Prostate gland (tissue), 2 donors: ENCODE results near the gene PEF1. TPM values are rescaled to one million over a fixed set of nuclear protein-coding genes. Genes with fewer than 3 reads are reported as not detected.

Experiments used
- DNase-seq: peaks from one replicate; pipeline ENCODE4 v3.0.0-alpha.2; 2019; ENCODE audit warnings: low spot score
- H3K27ac ChIP-seq, 2 donors: fragments of 200-600 bp; sonication (generic); 2 replicates each; pipeline ENCODE4 v1.5.1; 2017 to 2019
- H3K27me3 ChIP-seq: fragments of 200-600 bp; sonication (generic); replicated peaks from 2 replicates; pipeline ENCODE4 v1.5.1; 2019; ENCODE audit not compliant: insufficient read depth
- H3K36me3 ChIP-seq, 2 donors: fragments of 200-600 bp; sonication (generic); 1 replicate in 1 of 2; 2 replicates in 1 of 2; pipeline versions ENCODE4 v1.5.1 to v1.8.1; 2017 to 2019
- H3K4me1 ChIP-seq: fragments of 200-600 bp; sonication (generic); replicated peaks from 2 replicates; pipeline ENCODE4 v1.5.1; 2019
- H3K4me3 ChIP-seq, 2 donors: fragments of 200-600 bp; sonication (generic); 2 replicates each; pipeline ENCODE4 v1.5.1; 2017 to 2019
- H3K9me3 ChIP-seq: fragments of 200-600 bp; sonication (generic); 2 replicates; pipeline ENCODE4 v1.5.1; 2017
- POLR2A ChIP-seq: fragments of 450-650 bp; IDR thresholded peaks from one replicate; pipeline ENCODE4 v1.6.1; 2016; ENCODE audit warnings: antibody characterized with exemption, mild to moderate bottlenecking
- POLR2AphosphoS5 ChIP-seq: sonication (generic); formaldehyde crosslinking; IDR thresholded peaks from one replicate; pipeline ENCODE4 v1.6.1; 2017; ENCODE audit warnings: antibody characterized with exemption
- WGBS: methylation state at CpG from one replicate; pipeline ENCODE4 v1.1.5; 2018; 5-methylcytosine and 5-hydroxymethylcytosine counted together
- intact Hi-C: fragments of 100-400 bp; cut with DNase I; formaldehyde crosslinking; loops from one replicate; pipeline ENCODE4 v1.14.2; 2022
- total RNA-seq, 2 donors: library from RNA; depleted of rRNA; stranded (reverse); fragments of >200 nt; gene quantifications; one replicate each; pipeline ENCODE4 v1.1.0, GENCODE V29; 2016
- TF ChIP-seq, protein P1 (sequence below), 4 experiments: fragments of 200-600 bp in 2 of 4; fragments of 450-650 bp in 2 of 4; sonication (generic) in 2 of 4; IDR thresholded peaks; 1 replicate in 3 of 4; 2 replicates in 1 of 4; pipeline ENCODE4 v1.5.1; 2016 to 2019; ENCODE audit warnings: antibody characterized with exemption in 4 of 4, mild to moderate bottlenecking in 2 of 4, moderate library complexity in 2 of 4

Gene PEF1
- total RNA-seq, 2 donors from 2014 or later: 83.1 to 99.5 TPM

DNA sequence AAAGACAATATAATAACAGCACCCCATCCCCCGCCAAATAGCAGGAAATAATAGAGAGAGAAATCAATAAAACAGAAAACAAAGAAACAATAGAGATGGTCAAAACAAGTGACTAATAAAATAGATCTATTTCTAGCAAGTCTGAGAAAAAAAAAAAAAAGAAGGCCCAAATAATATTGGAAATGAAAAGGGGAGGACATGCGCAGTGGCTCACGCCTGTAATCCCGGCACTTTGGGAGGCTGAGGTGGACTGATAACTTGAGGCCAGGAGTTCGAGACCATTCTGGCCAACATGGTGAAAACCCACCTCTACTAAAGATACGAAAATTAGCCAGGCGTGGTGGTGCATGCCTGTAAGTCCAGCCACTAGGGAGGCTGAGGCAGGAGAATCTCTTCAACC, 45.7 kb downstream of the PEF1 start:
- WGBS: 82% methylated on average over 7 of the region's 7 CpGs
- intact Hi-C loops: no loop called here

DNA sequence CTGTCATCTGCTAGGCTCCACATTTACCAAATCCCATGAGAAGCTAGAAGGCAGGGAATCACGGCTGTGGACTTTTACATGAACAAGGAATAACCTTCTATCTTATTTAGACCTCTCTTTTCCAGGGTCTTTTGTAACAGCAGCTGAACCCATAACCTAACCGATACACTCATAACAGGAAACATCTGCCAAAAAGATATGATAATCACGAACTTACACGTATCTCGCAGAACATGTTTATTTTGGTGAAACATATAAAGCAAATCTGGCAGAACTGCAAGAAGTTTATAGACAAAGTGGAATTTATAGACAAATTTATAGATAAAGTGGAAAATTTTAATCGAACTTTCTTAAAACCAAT, 48.0 kb downstream of the PEF1 start:
- Histone ChIP-seq H3K4me3 (no peak overlapping the region), H3K27ac (no peak overlapping the region), H3K9me3 (no peaks in the 10 kb centered on the region), H3K27me3 (no peaks in the 10 kb centered on the region), H3K36me3 (no peaks in the 10 kb centered on the region), H3K4me1 (no peaks in the 10 kb centered on the region)
- 25% methylated on average over 6 of the region's 6 CpGs for WGBS
- intact Hi-C loops: no loop called here
- DNase-seq: no peak
- TF ChIP-seq POLR2A (no peak), POLR2AphosphoS5 (no peak)
- TF ChIP-seq, protein P1, sequence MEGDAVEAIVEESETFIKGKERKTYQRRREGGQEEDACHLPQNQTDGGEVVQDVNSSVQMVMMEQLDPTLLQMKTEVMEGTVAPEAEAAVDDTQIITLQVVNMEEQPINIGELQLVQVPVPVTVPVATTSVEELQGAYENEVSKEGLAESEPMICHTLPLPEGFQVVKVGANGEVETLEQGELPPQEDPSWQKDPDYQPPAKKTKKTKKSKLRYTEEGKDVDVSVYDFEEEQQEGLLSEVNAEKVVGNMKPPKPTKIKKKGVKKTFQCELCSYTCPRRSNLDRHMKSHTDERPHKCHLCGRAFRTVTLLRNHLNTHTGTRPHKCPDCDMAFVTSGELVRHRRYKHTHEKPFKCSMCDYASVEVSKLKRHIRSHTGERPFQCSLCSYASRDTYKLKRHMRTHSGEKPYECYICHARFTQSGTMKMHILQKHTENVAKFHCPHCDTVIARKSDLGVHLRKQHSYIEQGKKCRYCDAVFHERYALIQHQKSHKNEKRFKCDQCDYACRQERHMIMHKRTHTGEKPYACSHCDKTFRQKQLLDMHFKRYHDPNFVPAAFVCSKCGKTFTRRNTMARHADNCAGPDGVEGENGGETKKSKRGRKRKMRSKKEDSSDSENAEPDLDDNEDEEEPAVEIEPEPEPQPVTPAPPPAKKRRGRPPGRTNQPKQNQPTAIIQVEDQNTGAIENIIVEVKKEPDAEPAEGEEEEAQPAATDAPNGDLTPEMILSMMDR (IDR thresholded peaks at IDR 0.05): no peak

More for the DNA sequence above, 45.7 kb downstream of the PEF1 start:
- no peak for DNase-seq
- Histone ChIP-seq H3K36me3 (no peaks in the 10 kb centered on the region), H3K9me3 (no peaks in the 10 kb centered on the region), H3K4me3 (no peak overlapping the region), H3K27ac (no peak overlapping the region), H3K27me3 (no peaks in the 10 kb centered on the region), H3K4me1 (no peaks in the 10 kb centered on the region)
- TF ChIP-seq POLR2AphosphoS5 (no peak), POLR2A (no peak)
- TF ChIP-seq, protein P1 (IDR thresholded peaks at IDR 0.05): no peak

DNA sequence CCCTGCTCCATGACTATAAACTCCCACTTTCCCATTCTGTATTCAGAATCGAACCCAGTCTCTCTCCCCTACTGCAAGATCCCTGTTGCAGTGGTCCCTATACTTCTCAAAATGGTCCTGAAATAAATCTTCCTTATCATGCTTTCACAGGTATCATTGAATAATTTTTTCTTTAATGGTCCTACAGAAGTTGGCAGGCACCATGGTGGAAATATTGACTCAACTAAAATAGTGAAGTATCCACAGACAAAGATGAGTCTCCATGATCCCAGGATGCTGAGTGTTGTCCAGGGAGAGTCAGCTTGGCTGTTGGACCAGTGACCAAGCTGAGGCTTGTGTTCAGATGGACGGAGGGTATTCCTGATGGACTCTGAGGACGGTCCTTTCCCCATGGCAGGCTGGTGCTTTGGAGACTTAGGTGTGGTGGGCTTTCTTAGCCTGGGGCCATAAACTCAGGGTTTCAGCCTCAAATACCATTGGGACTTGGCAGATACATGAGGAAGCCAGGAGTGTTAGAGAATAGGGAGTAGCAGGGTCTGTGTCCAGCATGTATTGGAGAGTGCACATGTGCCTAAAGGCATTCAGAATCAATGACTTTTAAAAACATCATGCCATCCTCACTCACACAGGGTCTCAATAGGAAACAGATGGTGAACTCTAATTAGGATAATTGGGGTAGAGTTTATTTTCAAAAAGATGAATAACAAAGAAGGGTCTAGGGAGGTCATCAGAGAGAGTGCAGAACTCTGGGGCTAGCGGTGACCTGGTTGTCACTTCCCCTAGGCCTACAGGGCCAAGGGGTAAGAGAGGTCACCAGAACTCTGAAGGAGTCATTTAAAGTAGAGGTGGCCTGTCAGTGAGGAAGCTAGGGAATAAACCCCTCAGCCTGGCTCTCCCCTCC, 48.6 kb downstream of the PEF1 start:
- TF ChIP-seq POLR2AphosphoS5 (no peak), POLR2A (no peak)
- TF ChIP-seq, protein P1 (IDR thresholded peaks at IDR 0.05): no peak
- Histone ChIP-seq H3K36me3 (no peaks in the 10 kb centered on the region), H3K27me3 (no peaks in the 10 kb centered on the region), H3K9me3 (no peaks in the 10 kb centered on the region), H3K4me1 (no peaks in the 10 kb centered on the region), H3K27ac (no peak overlapping the region), H3K4me3 (no peak overlapping the region)
- 95% methylated on average over 4 of the region's 4 CpGs for WGBS
- intact Hi-C loops: no loop called here
- DNase-seq: no peak

DNA sequence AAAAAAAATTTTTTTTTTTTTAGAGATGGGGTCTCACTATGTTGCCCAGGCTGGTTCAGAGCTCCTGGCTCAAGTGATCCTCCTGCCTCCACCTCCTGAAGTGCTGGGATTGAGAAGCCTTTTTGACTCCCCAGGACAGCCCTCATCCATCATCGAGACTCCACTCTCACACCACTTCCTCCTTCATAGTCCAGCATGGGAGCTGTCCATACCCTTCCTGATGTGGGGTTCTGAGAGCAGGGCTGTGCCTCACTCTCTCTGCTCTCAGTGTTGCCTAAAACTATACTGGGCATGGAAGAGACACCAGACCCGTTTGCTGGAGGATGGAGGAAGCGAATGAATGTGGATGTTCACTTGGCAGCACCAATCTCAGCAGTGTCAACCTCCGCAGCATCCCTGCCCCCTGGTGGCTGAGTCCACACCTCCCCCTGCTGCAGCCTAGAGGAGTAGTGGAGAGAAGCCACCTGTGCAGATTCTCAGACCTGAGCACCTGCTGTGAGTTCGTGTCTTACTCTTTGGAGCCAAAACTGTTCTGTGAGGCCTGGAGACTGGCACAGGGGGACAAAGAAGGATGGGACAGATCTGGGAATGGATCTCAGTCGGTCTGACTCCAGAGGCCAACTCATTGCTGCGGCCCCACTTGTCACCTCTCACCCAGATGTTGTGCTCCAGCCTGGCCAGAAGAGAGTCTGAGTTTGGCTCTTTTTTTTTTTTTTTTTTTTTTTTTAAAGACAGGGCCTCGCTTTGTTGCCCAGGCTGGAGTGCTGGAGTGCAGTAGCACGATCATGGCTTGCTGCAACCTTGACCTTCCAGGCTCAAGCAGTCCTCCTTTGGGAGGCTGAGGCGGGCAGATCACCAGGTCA, 50.7 kb downstream of the PEF1 start:
- 45% methylated on average over 10 of the region's 10 CpGs for WGBS
- peak; percentile 86 for DNase-seq
- no peak overlapping the region for H3K4me3 ChIP-seq

More for the DNA sequence above, 50.7 kb downstream of the PEF1 start:
- no peaks in the 10 kb centered on the region for H3K9me3 ChIP-seq
- no peaks in the 10 kb centered on the region for H3K36me3 ChIP-seq
- no peaks in the 10 kb centered on the region for H3K27me3 ChIP-seq
- TF ChIP-seq POLR2A: no peak
- TF ChIP-seq POLR2AphosphoS5: peak; percentile 60
- TF ChIP-seq, protein P1 (IDR thresholded peaks at IDR 0.05): peak; percentile 61 to 96 (median 90)
- no peaks in the 10 kb centered on the region for H3K4me1 ChIP-seq
- intact Hi-C loops: loop anchor here (1.0 kb wide), 1 partner anchor 30 kb away; no protein-coding TSS in a partner anchor
- H3K27ac ChIP-seq: no peak overlapping the region
